ENCODE results near the gene MYH7.

- TF ChIP-seq CTCF (IDR thresholded peaks at IDR 0.05) (peak in 1 of 6 experiments; percentile 17), POLR2A (IDR thresholded peaks at IDR 0.05) (no peak), POLR2AphosphoS5 (IDR thresholded peaks at IDR 0.05) (no peak), EP300 (IDR thresholded peaks at IDR 0.05) (no peak)
Measured at GRCh38 chr14:23380197-23380914, 55.1 kb downstream of the MYH7 start.
